Right cardiac atrium (tissue), 5 donors: ENCODE data around the gene ANAPC5. TPM values are rescaled to one million over a fixed set of nuclear protein-coding genes. Genes with fewer than 3 reads are reported as not detected.

Experiments used
- ATAC-seq, 2 donors: fragments of 200-7000 bp; cut with Tn5 transposase; one replicate each; pipeline versions ENCODE4 v1.8.0 to v1.9.1; 2020; ENCODE audit warnings: moderate library complexity in 2 of 2, mild to moderate bottlenecking in 1 of 2
- DNase-seq, 3 donors: peaks; one replicate each; pipeline ENCODE4 v3.0.0-alpha.2; 2020
- H3K27ac ChIP-seq: one replicate; pipeline ENCODE4 v1.5.1; 2013; ENCODE audit warnings: mild to moderate bottlenecking, low read length, control low read depth, moderate library complexity
- H3K27me3 ChIP-seq: one replicate; pipeline ENCODE4 v1.6.1; 2013; ENCODE audit not compliant: control insufficient read depth, insufficient read depth
- H3K4me1 ChIP-seq: one replicate; pipeline ENCODE4 v1.6.1; 2013; ENCODE audit warnings: low read length; ENCODE audit not compliant: control insufficient read depth, insufficient read depth
- H3K4me3 ChIP-seq: one replicate; pipeline ENCODE4 v1.5.1; 2013; ENCODE audit warnings: low read length, control low read depth
- H3K9me3 ChIP-seq: one replicate; pipeline ENCODE4 v1.6.1; 2013; ENCODE audit warnings: low read length; ENCODE audit not compliant: control insufficient read depth
- WGBS: extraction: QIAGEN DNeasy Blood & Tissue Kit; methylation state at CpG from one replicate; pipeline ENCODE4 v1.1.7; 2013; 5-methylcytosine and 5-hydroxymethylcytosine counted together
- intact Hi-C, 4 donors: fragments of 100-400 bp; cut with DNase I; formaldehyde crosslinking; loops; one replicate each; pipeline versions ENCODE4 v1.11.0 to v1.14.0; 2022 to 2023
- long read RNA-seq, 4 donors: library from polyadenylated mRNA; unstranded; transcript quantifications; one replicate each; pipeline ENCODE4 v2.0.0, GENCODE V29; 2020 to 2021
- polyA plus RNA-seq: library from polyadenylated mRNA; stranded (reverse); fragments of 200-250 nt; gene quantifications from one replicate; pipeline ENCODE4 v1.2.3, GENCODE V29; 2013
- total RNA-seq, 4 donors: library from RNA; stranded (reverse); fragmentation: NEBNext Ultra II Directional; extraction: Animal tissue kit (Norgen Biotek cat#: 25700); gene quantifications; one replicate each; pipeline ENCODE4 v1.2.1, GENCODE V29; 2021
- donor health status: healthy with polysubstance abuse.
- donor health status: DM: no; HTN: yes; CAD: no.
- donor health status: DM: no; HTN: no; CAD: no.
- donor health status: DM: no; HTN: yes; CAD: no; lungs with severe emphysema.
- donor health status: DM: yes; HTN: yes; CAD: no.

ANAPC5 gene
- total RNA-seq (10 to 100 TPM; 59.4 to 64.0 (median 60.4) TPM), polyA plus RNA-seq (55.7 TPM)
- long read RNA-seq, donor 1, transcript ANAPC5-218 (17 exons, 2,400 nt) = minor isoform, 39 of 202 reads
- long read RNA-seq, donor 1, transcript ANAPC5-201 (17 exons, 2,513 nt) = major isoform, 135 of 202 reads
- long read RNA-seq, donor 1, partial matches to known transcripts = 12 of 202 reads
- long read RNA-seq, donor 1, other reads (novel, unspliced or antisense) = 16 of 202 reads
- long read RNA-seq, donor 2, transcript ANAPC5-201 (17 exons, 2,513 nt) = major isoform, 68 of 86 reads
- long read RNA-seq, donor 2, transcript ANAPC5-218 (17 exons, 2,400 nt) = minor isoform, 8 of 86 reads
- long read RNA-seq, donor 2, partial matches to known transcripts = 2 of 86 reads
- long read RNA-seq, donor 2, other reads (novel, unspliced or antisense) = 8 of 86 reads
- long read RNA-seq, donor 3, transcript ANAPC5-201 (17 exons, 2,513 nt) = major isoform, 390 of 555 reads
- long read RNA-seq, donor 3, transcript ANAPC5-218 (17 exons, 2,400 nt) = minor isoform, 95 of 555 reads
- long read RNA-seq, donor 3, partial matches to known transcripts = 31 of 555 reads
- long read RNA-seq, donor 3, other reads (novel, unspliced or antisense) = 39 of 555 reads
- long read RNA-seq, donor 4, transcript ANAPC5-201 (17 exons, 2,513 nt) = major isoform, 49 of 72 reads
- long read RNA-seq, donor 4, transcript ANAPC5-218 (17 exons, 2,400 nt) = minor isoform, 12 of 72 reads
- long read RNA-seq, donor 4, partial matches to known transcripts = 4 of 72 reads
- long read RNA-seq, donor 4, other reads (novel, unspliced or antisense) = 7 of 72 reads

DNA sequence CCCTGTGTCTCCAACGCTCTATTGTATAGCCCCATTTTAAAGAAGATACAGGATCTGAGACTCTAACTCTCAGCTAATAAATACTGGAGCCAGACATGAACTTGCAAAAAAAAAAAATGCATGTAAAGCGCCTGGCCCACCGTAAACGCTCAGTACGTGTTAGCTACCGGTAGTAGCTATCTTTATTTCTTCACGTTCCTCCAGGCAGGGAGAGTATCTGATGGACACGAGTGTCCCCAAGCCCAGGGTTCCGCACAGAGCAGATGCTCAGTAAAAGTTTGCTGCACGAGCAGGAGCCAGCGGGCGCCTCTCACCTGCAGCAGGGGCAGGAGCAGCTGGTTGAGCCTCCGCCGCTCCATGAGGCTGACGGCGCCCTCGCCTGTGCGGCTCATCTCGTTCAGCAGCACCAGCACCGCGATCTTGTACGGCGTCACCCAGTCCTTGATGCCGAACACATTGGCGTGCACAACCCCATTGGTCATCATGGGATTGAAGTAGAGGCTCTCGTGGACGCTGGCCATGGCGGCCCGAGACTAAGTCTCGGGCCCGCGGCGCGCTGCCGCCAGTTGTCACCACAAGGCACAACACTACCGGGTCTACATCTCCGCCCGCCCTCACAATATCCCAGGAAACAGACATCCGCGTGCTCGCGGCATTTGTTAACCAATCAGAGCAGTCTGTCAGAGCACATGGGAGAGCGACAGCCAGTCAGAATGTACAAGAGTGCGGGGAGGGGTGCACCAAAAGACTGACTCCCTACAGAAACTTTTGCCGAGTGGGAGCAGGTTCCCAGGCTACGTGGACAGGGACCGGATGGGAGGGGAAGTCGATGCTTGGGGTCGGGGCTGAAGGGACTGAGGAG is at the start of gene ANAPC5:
ANAPC5 (minus strand) TSS at position 592 of the 862 bp plus-strand sequence; CDS start at position 521, 71 bp downstream.
- peak; percentile 94 to 97 (median 95) for DNase-seq
- H3K27me3 ChIP-seq = no peaks in the 10 kb centered on the region
- H3K4me1 ChIP-seq = no peaks in the 10 kb centered on the region
- peak within 1 kb of the TSS; percentile 78 for H3K27ac ChIP-seq
- intact Hi-C loops = no loop called here
- H3K9me3 ChIP-seq = no peaks in the 10 kb centered on the region
- peak; percentile 100 for ATAC-seq
- peak within 1 kb of the TSS; percentile 78 for H3K4me3 ChIP-seq
- WGBS = under 1% methylated on average over 49 of the region's 49 CpGs

GRCh38 chr12:121400332-121401139 is 48.3 kb upstream of the ANAPC5 start:
- Histone ChIP-seq H3K27ac (peak overlapping the region; percentile 75), H3K9me3 (no peaks in the 10 kb centered on the region), H3K4me1 (peaks cover 3% of the 10 kb centered on the region), H3K4me3 (peak overlapping the region; percentile 79), H3K27me3 (no peaks in the 10 kb centered on the region)
- intact Hi-C loops = no loop called here
- ATAC-seq = peak; percentile 70 to 77
- 1% methylated on average over 48 of the region's 48 CpGs for WGBS
- DNase-seq = peak in 2 of 3 donors; percentile 42 to 73

DNA sequence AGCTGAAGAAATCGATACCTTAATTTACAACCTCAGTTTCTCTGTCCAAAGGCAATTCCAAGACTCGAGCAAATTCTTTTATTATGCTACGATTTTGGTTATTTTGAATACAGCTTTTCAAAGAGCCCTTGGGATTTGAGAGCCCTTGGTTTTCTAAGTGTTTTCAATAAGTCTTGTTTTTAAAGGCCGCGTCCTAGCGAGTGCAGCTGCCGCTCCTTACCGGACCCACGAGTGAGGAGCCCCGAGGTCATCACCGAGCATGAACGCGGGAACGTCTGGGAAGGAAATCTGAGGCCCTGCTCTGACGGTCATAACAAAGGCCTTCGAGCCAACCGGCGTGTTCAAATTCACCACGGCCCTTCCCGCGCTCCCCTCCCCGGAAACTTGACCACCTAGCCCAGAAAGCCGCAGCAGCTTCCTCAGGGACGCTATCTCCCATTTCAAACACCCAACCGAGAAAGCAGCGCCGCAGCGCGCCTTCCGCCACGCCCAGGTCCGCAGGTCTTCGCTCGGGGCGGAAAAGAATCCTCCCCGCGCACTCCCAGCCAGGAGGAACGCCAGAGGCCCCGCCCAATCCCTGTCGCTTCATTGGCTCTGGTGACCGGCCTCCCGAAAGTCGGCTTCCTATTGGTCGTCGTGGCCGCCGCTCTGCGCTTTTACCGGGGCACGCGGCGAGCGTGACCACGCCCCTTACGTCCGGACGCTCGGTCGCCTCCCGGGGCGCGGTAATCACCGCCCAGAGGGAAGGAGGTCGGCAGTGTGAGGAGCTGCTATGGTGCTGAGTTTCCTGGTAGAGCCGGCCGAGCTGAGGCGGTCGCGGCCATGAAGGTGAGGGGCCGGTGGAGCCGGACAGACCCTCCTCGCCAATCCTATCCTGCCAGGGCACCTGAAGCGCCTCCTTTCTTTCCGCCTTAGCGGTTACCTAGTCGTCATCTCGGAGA is 47.5 kb upstream of the ANAPC5 start, which contains the start of gene RNF34:
RNF34 (plus strand) TSS at position 728 of the 941 bp plus-strand sequence; CDS start at position 823, 95 bp downstream.
- peak within 1 kb of the TSS; percentile 79 for H3K4me3 ChIP-seq
- under 1% methylated on average over 77 of the region's 77 CpGs for WGBS
- peak within 1 kb of the TSS; percentile 80 for H3K27ac ChIP-seq
- intact Hi-C loops = no loop called here
- peak; percentile 99 for ATAC-seq
- no peaks in the 10 kb centered on the region for H3K9me3 ChIP-seq
- H3K4me1 ChIP-seq = peaks cover 3% of the 10 kb centered on the region
- H3K27me3 ChIP-seq = no peaks in the 10 kb centered on the region
- peak; percentile 99 to 100 (median 100) for DNase-seq

- Histone ChIP-seq H3K4me3 (no peak overlapping the region), H3K4me1 (peaks cover 3% of the 10 kb centered on the region), H3K27ac (no peak overlapping the region), H3K27me3 (no peaks in the 10 kb centered on the region), H3K9me3 (no peaks in the 10 kb centered on the region)
- no peak for ATAC-seq
- 97% methylated on average over 5 of the region's 5 CpGs for WGBS
- DNase-seq = no peak
- intact Hi-C loops = no loop called here
These were observed 46.1 kb upstream of the ANAPC5 start for GRCh38 chr12:121398355-121398754.

DNA sequence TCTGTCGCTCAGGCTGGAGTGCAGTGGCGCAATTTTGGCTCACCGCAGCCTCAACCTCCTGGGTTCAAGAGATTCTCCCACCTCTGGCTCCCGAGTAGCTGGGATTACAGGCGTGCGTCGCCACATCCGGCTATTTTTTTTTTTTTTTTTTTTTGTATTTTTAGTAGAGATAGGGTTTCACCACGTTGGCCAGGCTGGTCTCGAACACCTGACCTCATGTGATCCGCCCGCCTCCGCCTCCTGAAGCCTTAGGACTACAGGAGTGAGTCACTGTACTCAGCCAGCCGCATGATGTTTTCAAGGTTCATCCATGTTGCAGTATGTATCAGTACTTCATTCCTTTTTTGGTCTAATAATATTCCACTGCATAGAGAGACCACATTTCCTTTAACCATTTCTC is 45.3 kb upstream of the ANAPC5 start:
- no peak for ATAC-seq
- intact Hi-C loops = no loop called here
- 95% methylated on average over 14 of the region's 14 CpGs for WGBS

GRCh38 chr12:121392325-121392716 is 40.1 kb upstream of the ANAPC5 start:
- 84% methylated on average over 3 of the region's 3 CpGs for WGBS
- ATAC-seq = no peak
- H3K27me3 ChIP-seq = no peaks in the 10 kb centered on the region
- no peak overlapping the region for H3K27ac ChIP-seq
- H3K9me3 ChIP-seq = no peaks in the 10 kb centered on the region
- no peaks in the 10 kb centered on the region for H3K4me1 ChIP-seq
- intact Hi-C loops = no loop called here
- H3K4me3 ChIP-seq = no peak overlapping the region
- DNase-seq = no peak

More for the DNA sequence above, 45.3 kb upstream of the ANAPC5 start:
- peaks cover 3% of the 10 kb centered on the region for H3K4me1 ChIP-seq
- DNase-seq = no peak
- no peak overlapping the region for H3K4me3 ChIP-seq
- no peak overlapping the region for H3K27ac ChIP-seq
- no peaks in the 10 kb centered on the region for H3K27me3 ChIP-seq
- H3K9me3 ChIP-seq = no peaks in the 10 kb centered on the region

DNA sequence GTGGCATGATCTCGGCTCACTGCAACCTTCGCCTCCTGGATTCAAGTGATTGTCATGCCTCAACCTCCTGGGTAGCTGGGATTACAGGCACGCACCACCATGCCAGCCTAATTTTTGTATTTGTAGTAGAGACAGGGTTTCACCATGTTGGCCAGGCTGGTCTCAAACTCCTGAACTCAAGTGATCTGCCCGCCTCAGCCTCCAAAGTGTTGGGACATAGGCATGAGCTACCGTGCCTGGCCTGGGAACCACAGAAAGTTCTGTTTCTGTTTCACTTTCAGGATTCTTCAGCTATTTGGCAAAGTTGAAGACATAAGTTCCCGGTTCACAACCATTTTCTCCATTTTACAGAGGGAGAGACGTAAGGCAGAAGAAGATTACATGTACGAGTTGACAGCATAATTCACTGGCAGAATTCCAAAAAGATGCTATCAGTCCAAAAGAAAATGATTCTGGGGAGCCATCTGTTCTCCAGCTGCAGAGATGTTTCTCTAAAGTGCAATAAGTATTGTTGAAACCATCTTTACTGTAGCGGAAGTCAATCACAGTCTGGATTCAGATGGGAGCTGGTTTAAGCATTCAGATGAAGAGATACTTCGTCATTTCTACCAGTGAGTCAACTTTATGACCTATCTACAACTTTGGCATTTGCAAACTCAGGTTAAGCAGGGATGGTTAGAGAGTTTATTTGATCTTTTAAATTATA is 39.6 kb upstream of the ANAPC5 start:
- intact Hi-C loops = no loop called here
- ATAC-seq = peak in 1 of 2 donors; percentile 40
- WGBS = 55% methylated on average over 10 of the region's 10 CpGs
- Histone ChIP-seq H3K4me1 (no peaks in the 10 kb centered on the region), H3K4me3 (peak overlapping the region; percentile 40), H3K27ac (no peak overlapping the region), H3K9me3 (no peaks in the 10 kb centered on the region), H3K27me3 (no peaks in the 10 kb centered on the region)
- peak in 2 of 3 donors; percentile 56 to 63 for DNase-seq

- Histone ChIP-seq H3K9me3 (no peaks in the 10 kb centered on the region), H3K4me3 (no peak overlapping the region), H3K27ac (no peak overlapping the region), H3K27me3 (no peaks in the 10 kb centered on the region), H3K4me1 (no peaks in the 10 kb centered on the region)
- no peak for DNase-seq
- intact Hi-C loops = no loop called here
- no peak for ATAC-seq
- 93% methylated on average over 2 of the region's 2 CpGs for WGBS
These were observed 38.6 kb upstream of the ANAPC5 start for GRCh38 chr12:121390856-121391255.
